C1 segment of cervical spinal cord (tissue), 14 donors: ENCODE results near the gene RAD51B.
"Not testable (repeated sequence)": the region's sequence is repeated elsewhere in the genome, so short reads cannot be mapped to it uniquely, and the experiment has no call there.

Experiments used
- DNase-seq, 14 donors: peaks; one replicate each; lab custom pipeline; 2025; lab: John Stamatoyannopoulos, UW

Gene RAD51B

DNA sequence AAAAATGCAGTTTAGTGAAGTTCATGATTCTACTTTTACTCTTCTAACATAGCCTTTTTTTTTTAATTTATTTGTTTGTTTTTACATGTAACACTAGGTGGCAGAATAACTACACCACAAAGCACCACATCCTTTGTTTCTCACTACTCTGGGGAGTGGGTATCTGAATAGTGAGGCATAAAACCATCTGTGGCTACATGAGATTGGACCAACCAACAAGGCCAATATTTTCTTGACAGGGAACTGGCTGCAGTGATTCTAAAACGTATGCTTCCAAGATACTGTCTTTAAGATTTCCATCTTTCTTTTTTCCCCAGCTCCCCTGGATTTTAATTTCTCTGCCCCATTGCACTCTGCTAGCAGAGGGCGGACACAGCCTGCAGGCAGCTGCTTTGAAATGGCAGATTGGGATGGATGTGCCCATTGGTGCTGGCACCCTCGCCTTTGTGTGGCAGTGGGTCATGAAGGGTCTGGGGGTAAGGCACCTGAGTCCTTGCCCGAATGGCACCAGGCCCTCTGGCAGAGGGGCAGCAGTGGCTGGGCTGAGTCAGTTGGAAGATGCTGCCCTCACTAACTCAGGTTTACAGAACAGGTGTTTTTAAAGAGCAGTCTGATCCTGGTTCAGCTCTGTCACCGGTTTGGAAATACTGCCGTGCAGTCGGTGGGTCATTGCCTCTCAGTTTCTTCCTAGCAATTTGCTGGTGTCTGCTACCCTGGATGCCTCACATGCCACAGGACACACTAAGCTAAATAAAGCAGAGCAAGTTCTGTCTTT lies 429.1 kb downstream of the RAD51B start:
- DNase-seq = peak in 1 of 14 donors; percentile 52

- no peak for DNase-seq
These were observed 430.3 kb downstream of the RAD51B start for GRCh38 chr14:68249661-68250451.

DNA sequence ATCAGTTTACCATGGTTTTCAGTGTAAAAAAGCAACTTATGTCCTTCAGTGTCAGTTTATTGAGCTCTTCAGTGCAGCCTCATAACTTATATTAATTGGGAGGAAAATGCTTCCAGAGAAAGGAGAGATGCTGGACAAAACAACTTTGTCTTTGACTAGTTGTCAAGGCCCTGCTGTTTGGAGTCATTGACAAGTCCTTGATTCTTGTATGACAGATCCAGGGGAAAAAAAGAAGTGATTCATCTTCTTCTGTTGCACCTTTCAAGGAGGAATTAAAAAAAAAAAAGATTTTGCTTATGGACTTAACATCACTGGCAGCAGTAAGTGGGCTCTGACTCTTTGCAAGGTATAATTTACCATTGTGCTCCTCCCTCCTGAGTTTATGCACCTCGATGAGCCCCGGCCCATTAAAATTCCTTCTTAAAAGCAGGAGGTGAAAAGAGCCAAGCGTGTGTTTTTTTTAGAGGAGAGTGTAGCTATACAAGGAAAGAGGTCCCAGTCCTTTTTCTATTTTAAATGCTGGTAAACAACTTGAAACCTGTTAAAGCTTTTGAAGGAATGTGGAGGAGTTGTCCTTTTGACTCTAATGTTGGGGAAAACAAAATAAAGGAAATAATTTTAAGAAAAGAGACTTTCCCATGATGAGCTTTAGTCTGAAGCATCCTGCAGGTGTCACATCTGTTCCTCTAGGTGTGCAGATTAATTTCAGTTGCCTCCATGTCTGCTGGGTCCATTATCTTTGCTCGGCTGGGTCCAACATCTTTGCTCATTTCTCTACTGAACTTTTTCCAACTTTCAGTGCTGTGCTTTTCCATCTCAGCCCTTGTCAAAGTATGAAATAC lies 431.6 kb downstream of the RAD51B start:
- no peak for DNase-seq

DNA sequence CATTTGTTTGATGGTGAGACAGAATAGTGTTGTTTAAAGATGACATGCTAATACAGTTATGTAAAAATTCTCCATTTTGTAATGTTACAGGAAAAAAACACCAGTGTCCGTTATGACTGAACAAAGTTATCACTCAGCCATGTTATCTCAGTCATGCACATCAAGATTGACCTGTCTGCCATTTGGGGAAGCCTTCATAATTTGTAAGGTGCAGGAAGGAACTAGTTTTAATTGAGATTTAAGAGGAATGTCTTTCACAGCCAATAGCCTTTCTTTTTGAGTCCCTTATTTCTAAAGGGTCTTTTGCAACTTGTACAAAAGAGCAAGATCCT lies 432.2 kb downstream of the RAD51B start:
- no peak for DNase-seq

- DNase-seq = no peak
These were observed 433.7 kb downstream of the RAD51B start for GRCh38 chr14:68253160-68253780.

GRCh38 chr14:68253878-68254528 lies 434.4 kb downstream of the RAD51B start:
- DNase-seq = no peak

DNA sequence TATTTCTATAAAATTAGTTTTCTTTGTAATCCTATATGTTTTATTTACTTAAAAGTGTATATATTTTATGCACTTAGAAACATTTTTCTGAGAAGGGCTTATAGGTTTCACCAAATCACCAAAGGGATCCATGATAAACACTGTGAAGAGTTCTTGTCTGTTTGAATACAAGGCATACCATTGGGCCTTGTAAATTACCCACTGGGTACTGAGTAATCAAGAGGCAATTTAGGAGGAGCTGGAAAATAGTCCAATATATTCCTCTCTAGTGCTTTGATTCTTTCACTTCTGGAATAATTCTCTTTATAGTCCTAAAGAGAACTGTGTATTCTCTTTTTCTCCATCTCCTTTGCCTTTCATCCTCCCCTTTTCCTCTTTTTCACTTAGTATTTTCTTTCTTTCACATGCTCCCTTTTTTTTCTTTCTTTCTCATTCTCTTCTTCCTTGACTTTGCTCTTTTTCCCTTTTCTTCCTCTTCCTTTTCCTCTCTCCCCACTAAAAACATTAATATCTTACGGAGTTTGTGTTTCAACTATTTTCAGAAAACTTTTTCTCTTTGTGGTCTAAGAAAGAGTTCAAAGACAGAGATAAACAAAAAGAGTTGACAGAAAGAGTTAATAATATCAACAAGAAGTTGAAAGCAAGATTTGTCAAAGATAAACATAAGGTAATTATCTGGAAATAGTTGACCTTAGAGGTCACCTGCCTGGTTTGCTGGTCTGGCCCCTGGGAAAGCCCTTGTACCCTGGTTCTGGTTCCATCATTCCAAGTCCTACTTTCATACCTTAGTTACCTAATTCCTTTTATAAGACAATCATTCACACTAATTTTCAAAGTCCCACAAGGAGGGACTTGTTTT lies 435.3 kb downstream of the RAD51B start:
- DNase-seq = no peak

- no peak for DNase-seq
These were observed 436.2 kb downstream of the RAD51B start for GRCh38 chr14:68255693-68256178.

DNA sequence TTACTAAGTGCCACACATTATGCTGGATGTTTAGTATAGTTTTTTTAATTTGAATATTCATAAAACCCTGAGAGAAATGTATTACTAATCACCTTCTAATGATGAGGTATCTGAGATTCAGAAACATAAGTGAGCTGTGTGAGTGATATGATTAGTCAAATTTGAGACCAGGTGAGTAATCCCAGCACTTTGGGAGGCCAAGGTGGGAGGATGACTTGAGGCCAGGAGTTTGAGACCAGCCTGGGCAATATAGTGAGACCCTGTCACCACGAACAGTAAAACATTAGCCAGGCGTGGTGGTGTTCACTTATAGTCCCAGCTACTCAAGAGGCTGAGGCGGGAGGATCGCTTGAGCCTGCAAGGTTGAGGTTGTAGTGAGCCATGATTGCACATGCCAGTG lies 438.4 kb downstream of the RAD51B start:
- no peak for DNase-seq

DNA sequence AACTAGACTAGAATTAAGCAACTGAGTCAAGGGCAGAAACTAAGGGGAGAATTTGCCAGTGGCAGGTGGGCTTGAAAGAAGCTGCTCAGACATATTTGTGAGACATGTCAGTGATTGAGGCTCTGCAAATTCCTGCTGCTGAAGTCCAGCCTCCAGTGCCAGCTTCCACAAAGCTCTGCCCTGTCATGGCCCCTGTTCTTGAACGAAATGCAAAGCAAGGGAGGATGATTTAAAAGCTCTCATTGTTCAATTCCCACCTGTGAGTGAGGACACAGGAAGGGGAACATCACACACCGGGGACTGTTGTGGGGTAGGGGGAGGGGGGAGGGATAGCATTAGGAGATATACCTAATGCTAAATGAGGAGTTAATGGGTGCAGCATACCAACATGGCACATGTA lies 439.4 kb downstream of the RAD51B start:
- DNase-seq = not testable (repeated sequence)

GRCh38 chr14:68260121-68260520 lies 440.5 kb downstream of the RAD51B start:
- DNase-seq = no peak

DNA sequence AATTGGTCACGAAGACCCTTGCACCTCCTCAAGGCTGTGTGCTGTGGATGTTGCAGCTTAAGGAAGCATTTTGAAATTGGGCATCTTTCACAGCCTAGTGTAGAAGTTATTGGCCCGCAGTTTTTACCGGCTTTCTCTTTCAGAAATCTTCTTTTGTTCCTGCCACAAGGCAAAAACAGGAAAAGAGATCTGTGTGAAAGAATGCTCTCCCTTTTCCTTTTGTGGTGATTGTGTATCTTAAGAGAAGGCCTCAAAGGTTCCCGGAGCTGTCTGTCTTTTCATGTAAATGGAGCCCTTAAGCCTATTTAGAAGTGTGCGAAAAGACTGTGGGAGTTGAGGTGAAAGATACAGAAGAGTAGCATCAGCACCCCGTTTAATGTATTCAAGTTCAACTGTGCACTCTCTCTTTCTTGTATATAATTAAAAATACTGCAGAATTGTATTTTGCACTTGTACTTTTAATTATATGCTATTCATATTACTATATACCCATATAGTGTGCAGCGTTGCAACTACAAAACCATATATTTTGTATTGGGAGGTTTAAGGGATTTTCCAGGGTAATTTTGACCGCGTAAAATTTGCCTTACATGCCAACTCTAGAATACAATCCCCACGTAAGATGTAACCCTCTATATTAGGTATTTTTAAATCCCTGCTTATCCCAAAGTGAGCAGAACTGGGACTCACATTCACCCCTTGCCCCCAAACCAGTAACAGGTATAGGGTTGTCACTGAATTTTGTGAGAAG lies 441.7 kb downstream of the RAD51B start:
- no peak for DNase-seq

DNA sequence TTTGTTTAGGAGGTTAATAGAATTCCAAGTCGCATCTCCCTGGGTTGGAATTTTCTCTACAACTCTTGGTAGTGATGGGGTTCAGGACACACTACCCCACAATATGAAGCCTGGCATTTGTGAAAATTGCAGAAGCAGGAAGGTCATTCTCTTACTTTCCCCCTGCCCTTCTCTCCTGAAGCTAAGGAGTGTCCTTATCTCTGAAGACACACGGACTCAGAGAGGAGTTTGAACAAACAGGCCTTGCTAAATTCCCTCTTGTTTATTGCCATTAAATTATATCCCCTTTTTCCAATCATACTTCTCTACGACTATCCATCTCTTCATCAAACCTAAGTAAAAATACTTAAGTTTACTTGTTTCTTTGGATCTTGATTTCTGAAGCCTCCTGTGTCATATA lies 443.0 kb downstream of the RAD51B start:
- DNase-seq = no peak

DNA sequence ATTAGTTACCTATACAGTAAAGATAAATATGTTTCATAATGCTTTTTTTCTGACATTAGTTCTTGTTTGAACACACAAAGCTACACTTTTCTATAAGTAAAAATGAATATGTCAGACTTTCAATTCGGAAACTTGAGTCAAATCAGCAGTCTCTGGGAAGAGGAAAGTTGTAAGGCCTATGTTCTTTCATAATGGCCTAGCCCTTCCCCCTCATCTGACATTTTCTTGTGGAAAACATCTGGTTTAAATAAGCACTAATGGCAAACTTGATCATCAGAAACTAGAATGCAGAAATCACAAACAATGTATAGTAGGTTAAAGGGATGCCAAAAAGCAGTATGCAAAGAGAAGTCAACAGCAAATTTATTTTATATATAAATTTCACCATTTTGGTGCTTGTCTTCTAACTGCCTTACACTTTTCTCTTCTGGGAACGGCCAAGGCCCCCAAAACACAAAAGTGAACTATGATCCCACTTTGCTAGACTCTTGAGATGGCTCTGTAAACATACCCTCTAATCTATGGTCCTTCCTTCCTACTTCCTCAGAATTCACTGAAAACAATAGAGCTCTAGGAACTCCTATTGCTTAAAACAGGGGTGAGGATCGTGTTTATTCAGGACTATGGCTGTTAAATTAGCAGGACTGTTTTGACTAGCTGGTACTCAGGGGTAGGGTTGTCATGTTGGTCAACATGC lies 444.1 kb downstream of the RAD51B start:
- DNase-seq = no peak

- no peak for DNase-seq
These were observed 444.6 kb downstream of the RAD51B start for GRCh38 chr14:68264260-68264569.

- DNase-seq = no peak
These were observed 447.4 kb downstream of the RAD51B start for GRCh38 chr14:68266998-68267397.

DNA sequence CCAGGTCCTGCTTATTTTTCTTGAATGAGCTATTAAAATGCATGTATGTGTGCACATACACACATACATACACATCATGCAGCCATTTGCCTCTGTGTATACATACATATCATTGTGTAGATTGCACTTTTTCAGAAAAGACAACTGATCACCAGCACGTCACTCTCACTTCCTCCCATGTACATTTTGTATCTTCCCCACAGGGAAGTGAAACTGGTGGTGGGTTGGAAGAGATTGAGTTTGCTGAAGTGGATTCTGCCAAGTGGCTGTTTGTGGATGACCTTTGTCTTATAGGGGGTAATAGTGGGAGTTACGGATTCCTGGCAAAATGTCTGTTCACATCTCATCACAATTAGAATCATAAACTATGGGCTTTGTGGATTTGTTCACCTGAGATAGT lies 448.6 kb downstream of the RAD51B start:
- peak in 1 of 14 donors; percentile 23 for DNase-seq

- DNase-seq = no peak
These were observed 449.1 kb downstream of the RAD51B start for GRCh38 chr14:68268719-68269118.
